T1000 (cell line): ENCODE data around the gene CRTAP.
"Not testable (repeated sequence)": the region's sequence is repeated elsewhere in the genome, so short reads cannot be mapped to it uniquely, and the experiment has no call there.

Experiments used
- DNase-seq: peaks from one replicate; lab custom pipeline; 2025; ENCODE audit warnings: mixed read lengths; lab: John Stamatoyannopoulos, UW

CRTAP gene

GRCh38 chr3:33141006-33141405 lies 27.2 kb downstream of the CRTAP start:
- DNase-seq: no peak

- no peak for DNase-seq
Observed at GRCh38 chr3:33144433-33144832, 30.6 kb downstream of the CRTAP start.

- DNase-seq: no peak
Observed at GRCh38 chr3:33145221-33145900, 31.5 kb downstream of the CRTAP start.

GRCh38 chr3:33145901-33146580 lies 32.2 kb downstream of the CRTAP start:
- DNase-seq: no peak

GRCh38 chr3:33146791-33147445 lies 33.1 kb downstream of the CRTAP start:
- no peak for DNase-seq

- no peak for DNase-seq
Observed at GRCh38 chr3:33149342-33149741, 35.5 kb downstream of the CRTAP start.

GRCh38 chr3:33152363-33153360 lies 38.8 kb downstream of the CRTAP start:
- DNase-seq: no peak

GRCh38 chr3:33153782-33154181 lies 40.0 kb downstream of the CRTAP start:
- no peak for DNase-seq

GRCh38 chr3:33155301-33155700 lies 41.5 kb downstream of the CRTAP start:
- no peak for DNase-seq

GRCh38 chr3:33159234-33159633 lies 45.4 kb downstream of the CRTAP start:
- no peak for DNase-seq

GRCh38 chr3:33159981-33160380 lies 46.2 kb downstream of the CRTAP start:
- no peak for DNase-seq

GRCh38 chr3:33162621-33163020 lies 48.8 kb downstream of the CRTAP start:
- not testable (repeated sequence) for DNase-seq

GRCh38 chr3:33165372-33165771 lies 51.6 kb downstream of the CRTAP start:
- no peak for DNase-seq

GRCh38 chr3:33166095-33166494 lies 52.3 kb downstream of the CRTAP start:
- no peak for DNase-seq

GRCh38 chr3:33167284-33167683 lies 53.5 kb downstream of the CRTAP start:
- no peak for DNase-seq

GRCh38 chr3:33167716-33168336 lies 54.0 kb downstream of the CRTAP start:
- DNase-seq: no peak

GRCh38 chr3:33170531-33170930 lies 56.7 kb downstream of the CRTAP start:
- DNase-seq: no peak

GRCh38 chr3:33171580-33171979 lies 57.8 kb downstream of the CRTAP start:
- DNase-seq: no peak

- DNase-seq: no peak
Observed at GRCh38 chr3:33173103-33173502, 59.3 kb downstream of the CRTAP start.

GRCh38 chr3:33173672-33174071 lies 59.9 kb downstream of the CRTAP start:
- DNase-seq: no peak

GRCh38 chr3:33174095-33174494 lies 60.3 kb downstream of the CRTAP start:
- no peak for DNase-seq
